Measurements from ENCODE around the gene ZBTB38. TPM values are rescaled to one million over a fixed set of nuclear protein-coding genes. Genes with fewer than 3 reads are reported as not detected.

The ZBTB38 gene
- total RNA-seq, 2 experiments from 2014 or later: 21.8 to 22.0 TPM

GRCh38 chr3:141356046-141356445, 12.3 kb upstream of the ZBTB38 start:
- Mint-ChIP-seq H3K27me3 (no peaks in the 10 kb centered on the region), H3K36me3 (ENCODE audit: low read depth) (no peaks in the 10 kb centered on the region), H3K27ac (no peak overlapping the region), H3K9me3 (no peaks in the 10 kb centered on the region), H3K4me1 (ENCODE audit: low read depth) (peaks cover 5% of the 10 kb centered on the region), H3K4me3 (no peak overlapping the region)
- no peak for ATAC-seq (ENCODE audit: poor library complexity)
- ChIA-PET POLR2A (no interaction called here), CTCF (no interaction called here)
- intact Hi-C loops (cut with DNase I, micrococcal nuclease): loop anchor here in 1 of 2 experiments (5.0 to 10.0 kb wide), 2 partner anchors 39 to 289 kb away; no protein-coding TSS in a partner anchor
- no peaks in the 10 kb centered on the region for H3K9me3 ChIP-seq (ENCODE audit: control insufficient read depth in 1 of 2, insufficient read depth in 1 of 2, low read length in 2 of 2)
- H3K36me3 ChIP-seq (ENCODE audit: insufficient read depth, low read length): no peaks in the 10 kb centered on the region
- TF ChIP-seq, protein P1, sequence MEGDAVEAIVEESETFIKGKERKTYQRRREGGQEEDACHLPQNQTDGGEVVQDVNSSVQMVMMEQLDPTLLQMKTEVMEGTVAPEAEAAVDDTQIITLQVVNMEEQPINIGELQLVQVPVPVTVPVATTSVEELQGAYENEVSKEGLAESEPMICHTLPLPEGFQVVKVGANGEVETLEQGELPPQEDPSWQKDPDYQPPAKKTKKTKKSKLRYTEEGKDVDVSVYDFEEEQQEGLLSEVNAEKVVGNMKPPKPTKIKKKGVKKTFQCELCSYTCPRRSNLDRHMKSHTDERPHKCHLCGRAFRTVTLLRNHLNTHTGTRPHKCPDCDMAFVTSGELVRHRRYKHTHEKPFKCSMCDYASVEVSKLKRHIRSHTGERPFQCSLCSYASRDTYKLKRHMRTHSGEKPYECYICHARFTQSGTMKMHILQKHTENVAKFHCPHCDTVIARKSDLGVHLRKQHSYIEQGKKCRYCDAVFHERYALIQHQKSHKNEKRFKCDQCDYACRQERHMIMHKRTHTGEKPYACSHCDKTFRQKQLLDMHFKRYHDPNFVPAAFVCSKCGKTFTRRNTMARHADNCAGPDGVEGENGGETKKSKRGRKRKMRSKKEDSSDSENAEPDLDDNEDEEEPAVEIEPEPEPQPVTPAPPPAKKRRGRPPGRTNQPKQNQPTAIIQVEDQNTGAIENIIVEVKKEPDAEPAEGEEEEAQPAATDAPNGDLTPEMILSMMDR (IDR thresholded peaks at IDR 0.05): no peak
- no peak overlapping the region for H3K27ac ChIP-seq (ENCODE audit: low read depth in 1 of 2, low read length in 2 of 2)
- no peak for DNase-seq
- no peaks in the 10 kb centered on the region for H3K27me3 ChIP-seq (ENCODE audit: control insufficient read depth in 1 of 2, insufficient read depth in 2 of 2, low read length in 2 of 2)
- H3K4me1 ChIP-seq (ENCODE audit: insufficient read depth, low read length): peaks cover 6% of the 10 kb centered on the region
- no peak overlapping the region for H3K4me3 ChIP-seq (ENCODE audit: low read length)

DNA sequence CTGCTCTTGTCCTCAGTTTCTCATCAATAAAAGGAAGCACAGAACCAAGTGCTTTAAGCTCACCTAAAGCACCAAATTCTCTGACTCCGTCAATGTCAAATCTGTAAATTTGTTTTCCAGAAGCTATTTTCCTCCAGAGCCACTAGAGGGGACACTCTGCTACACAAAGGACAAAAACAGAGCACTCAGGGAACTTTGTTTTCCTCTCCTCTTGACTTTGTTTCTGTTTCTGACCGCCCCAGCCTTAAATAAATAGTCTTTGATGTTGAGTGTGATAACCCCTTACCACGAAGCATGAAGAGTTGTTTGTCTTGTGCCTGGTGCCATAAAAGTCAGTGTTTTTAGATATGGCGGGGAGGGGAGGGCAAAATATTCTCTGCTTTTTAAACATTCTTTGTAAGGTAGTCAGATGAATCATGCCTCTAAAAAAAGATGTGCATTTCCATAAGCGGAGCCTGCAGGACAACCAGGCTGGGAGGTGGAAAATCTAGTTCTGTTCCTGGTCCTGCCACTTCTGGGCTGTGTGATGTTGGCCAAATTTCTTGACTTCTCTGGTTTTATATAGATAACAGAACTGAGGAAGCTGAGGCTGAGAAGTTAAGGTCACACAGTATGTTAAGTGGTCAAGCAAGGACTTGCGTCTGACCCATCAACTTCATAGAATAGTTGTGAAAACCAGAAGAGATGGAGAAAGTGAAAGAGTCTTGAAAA, 7.3 kb upstream of the ZBTB38 start:
- H3K36me3 ChIP-seq (ENCODE audit: insufficient read depth, low read length): no peaks in the 10 kb centered on the region
- ATAC-seq (ENCODE audit: poor library complexity) (peak; percentile 79), DNase-seq (peak in 4 of 14 experiments; percentile 21 to 71 (median 68))
- TF ChIP-seq, protein P1 (IDR thresholded peaks at IDR 0.05): peak; percentile 76
- Mint-ChIP-seq H3K4me1 (ENCODE audit: low read depth) (peaks cover 9% of the 10 kb centered on the region), H3K4me3 (no peak overlapping the region), H3K9me3 (no peaks in the 10 kb centered on the region), H3K27me3 (no peaks in the 10 kb centered on the region), H3K36me3 (ENCODE audit: low read depth) (no peaks in the 10 kb centered on the region), H3K27ac (no peak overlapping the region)
- peaks cover 9% of the 10 kb centered on the region for H3K4me1 ChIP-seq (ENCODE audit: insufficient read depth, low read length)
- no peak overlapping the region for H3K27ac ChIP-seq (ENCODE audit: low read depth in 1 of 2, low read length in 2 of 2)
- H3K9me3 ChIP-seq (ENCODE audit: control insufficient read depth in 1 of 2, insufficient read depth in 1 of 2, low read length in 2 of 2): no peaks in the 10 kb centered on the region
- H3K4me3 ChIP-seq (ENCODE audit: low read length): no peak overlapping the region
- ChIA-PET CTCF (interaction anchor here (0.6 to 2.9 kb wide), 21 partner anchors 9 to 200 kb away, joined by 3 to 21 read pairs (median 4); no protein-coding TSS in a partner anchor), POLR2A (interaction anchor here (0.6 to 3.2 kb wide), 14 partner anchors 21 to 129 kb away, joined by 3 to 23 read pairs (median 4); partner anchors contain the start of genes PXYLP1 and RASA2)
- intact Hi-C loops (cut with DNase I, micrococcal nuclease): loop anchor here (1.0 to 5.0 kb wide), 3 partner anchors 91 to 201 kb away; no protein-coding TSS in a partner anchor
- no peaks in the 10 kb centered on the region for H3K27me3 ChIP-seq (ENCODE audit: control insufficient read depth in 1 of 2, insufficient read depth in 2 of 2, low read length in 2 of 2)

- CTCF ChIA-PET: no interaction called here
- H3K4me1 Mint-ChIP-seq (ENCODE audit: low read depth): peaks cover 9% of the 10 kb centered on the region
- H3K27me3 ChIP-seq (ENCODE audit: control insufficient read depth in 1 of 2, insufficient read depth in 2 of 2, low read length in 2 of 2): no peaks in the 10 kb centered on the region
- ATAC-seq (ENCODE audit: poor library complexity): no peak
- H3K36me3 ChIP-seq (ENCODE audit: insufficient read depth, low read length): no peaks in the 10 kb centered on the region
- H3K4me1 ChIP-seq (ENCODE audit: insufficient read depth, low read length): peaks cover 9% of the 10 kb centered on the region
- no peak overlapping the region for H3K4me3 ChIP-seq (ENCODE audit: low read length)
- H3K9me3 Mint-ChIP-seq: no peaks in the 10 kb centered on the region
- H3K36me3 Mint-ChIP-seq (ENCODE audit: low read depth): no peaks in the 10 kb centered on the region
- TF ChIP-seq, protein P1 (IDR thresholded peaks at IDR 0.05): no peak
- no peaks in the 10 kb centered on the region for H3K9me3 ChIP-seq (ENCODE audit: control insufficient read depth in 1 of 2, insufficient read depth in 1 of 2, low read length in 2 of 2)
- no peak overlapping the region for H3K27ac Mint-ChIP-seq
- H3K27me3 Mint-ChIP-seq: no peaks in the 10 kb centered on the region
- DNase-seq: no peak
- intact Hi-C loops (cut with DNase I, micrococcal nuclease): loop anchor here (5.0 kb wide), 1 partner anchor 200 kb away; no protein-coding TSS in a partner anchor
- no peak overlapping the region for H3K27ac ChIP-seq (ENCODE audit: low read depth in 1 of 2, low read length in 2 of 2)
- no peak overlapping the region for H3K4me3 Mint-ChIP-seq
- POLR2A ChIA-PET: interaction anchor here (0.6 to 3.2 kb wide), 2 partner anchors 51 to 55 kb away, joined by 4 to 16 read pairs; no protein-coding TSS in a partner anchor
These were observed 5.6 kb upstream of the ZBTB38 start for GRCh38 chr3:141362736-141363135.
